RCC 7860 (cell line): Measurements from ENCODE around the gene SMTNL1.
"Not testable (repeated sequence)": the region's sequence is repeated elsewhere in the genome, so short reads cannot be mapped to it uniquely, and the experiment has no call there.

Experiments
- DNase-seq: peaks from one replicate; pipeline ENCODE4 v3.0.0-alpha.2; 2015; ENCODE audit warnings: low spot score
- FAIRE-seq: peaks from 2 replicates; lab custom pipeline; 2012; peaks lifted over from hg19 to GRCh38; lab: Jason Lieb, UNC

SMTNL1 gene

GRCh38 chr11:57506522-57506921 lies 30.9 kb upstream of the SMTNL1 start:
- no peak for FAIRE-seq
- DNase-seq: no peak

GRCh38 chr11:57508341-57509170 lies 28.8 kb upstream of the SMTNL1 start:
- FAIRE-seq (no peak), DNase-seq (no peak)

- no peak for DNase-seq
- FAIRE-seq: no peak
Measured at GRCh38 chr11:57511741-57512430, 25.5 kb upstream of the SMTNL1 start.

- FAIRE-seq: no peak
Measured at GRCh38 chr11:57512646-57513451, 24.5 kb upstream of the SMTNL1 start.

GRCh38 chr11:57513452-57513795 lies 24.0 kb upstream of the SMTNL1 start:
- no peak for DNase-seq
- no peak for FAIRE-seq

More at GRCh38 chr11:57512646-57513451, 24.5 kb upstream of the SMTNL1 start:
- no peak for DNase-seq

GRCh38 chr11:57513911-57514537 lies 23.4 kb upstream of the SMTNL1 start:
- FAIRE-seq (no peak), DNase-seq (no peak)

GRCh38 chr11:57514538-57515331 lies 22.7 kb upstream of the SMTNL1 start:
- FAIRE-seq (no peak), DNase-seq (no peak)

- FAIRE-seq: no peak
Measured at GRCh38 chr11:57515332-57516060, 21.9 kb upstream of the SMTNL1 start, which contains the start of gene SLC43A1. SLC43A1 (minus strand) TSS chr11:57515702; CDS start chr11:57514111, 1,591 bp downstream.

GRCh38 chr11:57516061-57516443 lies 21.3 kb upstream of the SMTNL1 start:
- FAIRE-seq (no peak), DNase-seq (no peak)

More at GRCh38 chr11:57515332-57516060, 21.9 kb upstream of the SMTNL1 start, which contains the start of gene SLC43A1:
- no peak for DNase-seq

GRCh38 chr11:57521116-57521515 lies 16.3 kb upstream of the SMTNL1 start:
- no peak for FAIRE-seq
- no peak for DNase-seq

GRCh38 chr11:57523419-57523818 lies 14.0 kb upstream of the SMTNL1 start:
- FAIRE-seq (no peak), DNase-seq (no peak)

GRCh38 chr11:57527056-57527631 lies 10.3 kb upstream of the SMTNL1 start:
- FAIRE-seq (no peak), DNase-seq (peak; percentile 25)

GRCh38 chr11:57529012-57529411 lies 8.4 kb upstream of the SMTNL1 start:
- DNase-seq: no peak
- no peak for FAIRE-seq

GRCh38 chr11:57530215-57530595 lies 7.2 kb upstream of the SMTNL1 start:
- FAIRE-seq (no peak), DNase-seq (no peak)

GRCh38 chr11:57530596-57531507 lies 6.5 kb upstream of the SMTNL1 start, which contains the start of gene TIMM10:
TIMM10 (minus strand) TSS chr11:57530754; CDS start chr11:57530189, 565 bp downstream.
- peak; percentile 95 for DNase-seq
- FAIRE-seq: peak; percentile 89

- not testable (repeated sequence) for FAIRE-seq, DNase-seq
Measured at GRCh38 chr11:57534449-57534848, 2.9 kb upstream of the SMTNL1 start.

GRCh38 chr11:57539342-57539741 lies 1.9 kb downstream of the SMTNL1 start:
- DNase-seq (peak; percentile 14), FAIRE-seq (no peak)

- FAIRE-seq: no peak
- no peak for DNase-seq
Measured at GRCh38 chr11:57541169-57541568, 3.8 kb downstream of the SMTNL1 start.
